Panc1 (cell line): ENCODE results near the gene NCK1. TPM values are rescaled to one million over a fixed set of nuclear protein-coding genes. Genes with fewer than 3 reads are reported as not detected.

Experiments
- ATAC-seq: fragments of 200-7000 bp; cut with Tn5 transposase; 2 replicates; pipeline ENCODE4 v1.9.1; 2020; ENCODE audit warnings: mild to moderate bottlenecking, moderate library complexity
- BruUV-seq: library from RNA; stranded (reverse); fragments of 400-500 nt; replicated peaks from 2 replicates; lab custom pipeline; 2021; lab: Mats Ljungman, UMichigan
- CTCF ChIA-PET: fragments of 300-600 bp; sonication (Branson Sonifier 250); formaldehyde crosslinking; loops from one replicate; lab custom pipeline; 2022; ENCODE audit warnings: antibody characterized with exemption; lab: Charles Lee
- POLR2A ChIA-PET: fragments of 300-600 bp; sonication (Branson Sonifier 250); formaldehyde crosslinking; loops from one replicate; lab custom pipeline; 2022; ENCODE audit warnings: antibody characterized with exemption; lab: Charles Lee
- DNase-seq: peaks from one replicate; pipeline ENCODE4 v3.0.0-alpha.2; 2010; ENCODE audit warnings: low read depth, low spot score
- H3K27ac ChIP-seq: 2 replicates; pipeline ENCODE4 v1.5.1; 2011; ENCODE audit warnings: mild to moderate bottlenecking, low read length, inconsistent platforms
- H3K27me3 ChIP-seq: fragments of 200-500 bp; sonication (Bioruptor generic); 2 replicates; pipeline ENCODE4 v1.6.0; 2014; ENCODE audit warnings: low read length, inconsistent platforms; ENCODE audit not compliant: control insufficient read depth, insufficient read depth
- H3K36me3 ChIP-seq: fragments of 200-500 bp; sonication (Bioruptor generic); 2 replicates; pipeline ENCODE4 v1.5.1; 2014; ENCODE audit warnings: inconsistent platforms, mild to moderate bottlenecking, low read length, moderate library complexity; ENCODE audit not compliant: control insufficient read depth, insufficient read depth
- H3K4me1 ChIP-seq: 2 replicates; pipeline ENCODE4 v1.5.1; 2011; ENCODE audit warnings: inconsistent platforms, mild to moderate bottlenecking, low read length, moderate library complexity; ENCODE audit not compliant: control insufficient read depth, insufficient read depth
- H3K4me3 ChIP-seq, 2 experiments: 2 replicates each; pipeline ENCODE4 v1.5.1; 2011 to 2012; ENCODE audit warnings: low read depth in 2 of 2, low read length in 2 of 2, mild to moderate bottlenecking in 2 of 2, inconsistent platforms in 1 of 2, moderate library complexity in 1 of 2
- H3K9me3 ChIP-seq: fragments of 200-500 bp; sonication (Bioruptor generic); 2 replicates; pipeline ENCODE4 v1.5.1; 2014; ENCODE audit warnings: low read depth, mild to moderate bottlenecking, inconsistent platforms, low read length, moderate library complexity; ENCODE audit not compliant: control insufficient read depth, insufficient read depth
- POLR2AphosphoS5 ChIP-seq: IDR thresholded peaks from 2 replicates; pipeline ENCODE4 v1.6.1; 2012; ENCODE audit warnings: mild to moderate bottlenecking, low read depth, low read length, moderate library complexity
- SIN3A ChIP-seq: IDR thresholded peaks from 2 replicates; pipeline ENCODE4 v1.6.1; 2012; ENCODE audit warnings: low read depth, mild to moderate bottlenecking, low read length, moderate library complexity, borderline replicate concordance; ENCODE audit not compliant: insufficient read depth
- TCF7L2 ChIP-seq: IDR thresholded peaks from 2 replicates; pipeline ENCODE4 v1.6.1; 2011; ENCODE audit warnings: mild to moderate bottlenecking, low read depth, low read length, inconsistent platforms
- in situ Hi-C: cut with HindIII; loops from 2 replicates; pipeline ENCODE4 v1.10.0; 2016; ENCODE audit warnings: low sequenced_read_pairs, low pct_unique_long_range_greater_than_20kb
- intact Hi-C: fragments of 100-400 bp; cut with micrococcal nuclease; formaldehyde crosslinking; loops from one replicate; pipeline ENCODE4 v1.10.0; 2022; ENCODE audit not compliant: unreplicated experiment
- total RNA-seq: library from RNA; stranded (reverse); gene quantifications from one replicate; pipeline ENCODE4 v1.2.1, GENCODE V29; 2021; ENCODE audit not compliant: unreplicated experiment
- TF ChIP-seq, protein P1 (sequence below): fragments of 450-650 bp; IDR thresholded peaks from 2 replicates; pipeline ENCODE4 v1.5.1; 2017; ENCODE audit warnings: mild to moderate bottlenecking
- TF ChIP-seq, protein P2 (sequence below), 2 experiments: IDR thresholded peaks; 2 replicates each; pipeline ENCODE4 v1.6.1; 2011 to 2012; ENCODE audit warnings: low read depth in 2 of 2, control low read depth in 1 of 2, low read length in 1 of 2, mild to moderate bottlenecking in 1 of 2, moderate library complexity in 1 of 2; ENCODE audit not compliant: insufficient read depth in 1 of 2

The NCK1 gene
- total RNA-seq, 1 experiment from 2014 or later, result 43.5 TPM

DNA sequence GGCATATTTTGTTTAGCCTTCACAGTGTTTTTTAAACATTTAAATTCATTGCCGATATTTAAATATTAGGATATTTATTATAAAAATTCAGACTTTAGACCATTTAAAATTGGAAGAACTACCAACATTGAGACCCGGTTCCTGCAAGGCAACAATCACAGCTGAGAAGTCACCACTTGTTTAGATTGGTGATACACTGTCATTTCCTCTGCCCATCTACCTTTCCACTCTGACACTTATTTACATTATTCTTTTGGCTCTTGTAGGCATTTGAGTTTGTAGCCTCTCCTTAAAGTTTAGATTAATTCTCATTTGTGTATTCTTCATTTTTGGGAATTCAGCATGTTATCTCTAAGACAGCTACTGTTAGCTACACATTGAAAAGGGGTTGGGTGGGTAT lies 85.5 kb downstream of the NCK1 start:
- no TSS peak for BruUV-seq
- TF ChIP-seq, protein P1, sequence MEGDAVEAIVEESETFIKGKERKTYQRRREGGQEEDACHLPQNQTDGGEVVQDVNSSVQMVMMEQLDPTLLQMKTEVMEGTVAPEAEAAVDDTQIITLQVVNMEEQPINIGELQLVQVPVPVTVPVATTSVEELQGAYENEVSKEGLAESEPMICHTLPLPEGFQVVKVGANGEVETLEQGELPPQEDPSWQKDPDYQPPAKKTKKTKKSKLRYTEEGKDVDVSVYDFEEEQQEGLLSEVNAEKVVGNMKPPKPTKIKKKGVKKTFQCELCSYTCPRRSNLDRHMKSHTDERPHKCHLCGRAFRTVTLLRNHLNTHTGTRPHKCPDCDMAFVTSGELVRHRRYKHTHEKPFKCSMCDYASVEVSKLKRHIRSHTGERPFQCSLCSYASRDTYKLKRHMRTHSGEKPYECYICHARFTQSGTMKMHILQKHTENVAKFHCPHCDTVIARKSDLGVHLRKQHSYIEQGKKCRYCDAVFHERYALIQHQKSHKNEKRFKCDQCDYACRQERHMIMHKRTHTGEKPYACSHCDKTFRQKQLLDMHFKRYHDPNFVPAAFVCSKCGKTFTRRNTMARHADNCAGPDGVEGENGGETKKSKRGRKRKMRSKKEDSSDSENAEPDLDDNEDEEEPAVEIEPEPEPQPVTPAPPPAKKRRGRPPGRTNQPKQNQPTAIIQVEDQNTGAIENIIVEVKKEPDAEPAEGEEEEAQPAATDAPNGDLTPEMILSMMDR, result no peak
- TF ChIP-seq POLR2AphosphoS5, result no peak
- no peak for TF ChIP-seq TCF7L2
- TF ChIP-seq, protein P2, sequence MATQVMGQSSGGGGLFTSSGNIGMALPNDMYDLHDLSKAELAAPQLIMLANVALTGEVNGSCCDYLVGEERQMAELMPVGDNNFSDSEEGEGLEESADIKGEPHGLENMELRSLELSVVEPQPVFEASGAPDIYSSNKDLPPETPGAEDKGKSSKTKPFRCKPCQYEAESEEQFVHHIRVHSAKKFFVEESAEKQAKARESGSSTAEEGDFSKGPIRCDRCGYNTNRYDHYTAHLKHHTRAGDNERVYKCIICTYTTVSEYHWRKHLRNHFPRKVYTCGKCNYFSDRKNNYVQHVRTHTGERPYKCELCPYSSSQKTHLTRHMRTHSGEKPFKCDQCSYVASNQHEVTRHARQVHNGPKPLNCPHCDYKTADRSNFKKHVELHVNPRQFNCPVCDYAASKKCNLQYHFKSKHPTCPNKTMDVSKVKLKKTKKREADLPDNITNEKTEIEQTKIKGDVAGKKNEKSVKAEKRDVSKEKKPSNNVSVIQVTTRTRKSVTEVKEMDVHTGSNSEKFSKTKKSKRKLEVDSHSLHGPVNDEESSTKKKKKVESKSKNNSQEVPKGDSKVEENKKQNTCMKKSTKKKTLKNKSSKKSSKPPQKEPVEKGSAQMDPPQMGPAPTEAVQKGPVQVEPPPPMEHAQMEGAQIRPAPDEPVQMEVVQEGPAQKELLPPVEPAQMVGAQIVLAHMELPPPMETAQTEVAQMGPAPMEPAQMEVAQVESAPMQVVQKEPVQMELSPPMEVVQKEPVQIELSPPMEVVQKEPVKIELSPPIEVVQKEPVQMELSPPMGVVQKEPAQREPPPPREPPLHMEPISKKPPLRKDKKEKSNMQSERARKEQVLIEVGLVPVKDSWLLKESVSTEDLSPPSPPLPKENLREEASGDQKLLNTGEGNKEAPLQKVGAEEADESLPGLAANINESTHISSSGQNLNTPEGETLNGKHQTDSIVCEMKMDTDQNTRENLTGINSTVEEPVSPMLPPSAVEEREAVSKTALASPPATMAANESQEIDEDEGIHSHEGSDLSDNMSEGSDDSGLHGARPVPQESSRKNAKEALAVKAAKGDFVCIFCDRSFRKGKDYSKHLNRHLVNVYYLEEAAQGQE (IDR thresholded peaks at IDR 0.05; ENCODE audit: insufficient read depth in 1 of 2, low read depth in 2 of 2, low read length in 1 of 2), result no peak
- TF ChIP-seq SIN3A, result no peak
- H3K9me3 ChIP-seq, result no peaks in the 10 kb centered on the region
- ATAC-seq, result no peak
- in situ Hi-C loops, result no loop called here
- ChIA-PET CTCF (no interaction called here), POLR2A (no interaction called here)
- H3K27ac ChIP-seq, result no peak overlapping the region
- DNase-seq, result no peak
- H3K27me3 ChIP-seq, result no peaks in the 10 kb centered on the region
- intact Hi-C loops, result no loop called here
- H3K4me1 ChIP-seq, result peaks cover 6% of the 10 kb centered on the region
- H3K36me3 ChIP-seq, result peaks cover 14% of the 10 kb centered on the region; the same call in 1 of the 2 replicates
- H3K4me3 ChIP-seq, result no peak overlapping the region

DNA sequence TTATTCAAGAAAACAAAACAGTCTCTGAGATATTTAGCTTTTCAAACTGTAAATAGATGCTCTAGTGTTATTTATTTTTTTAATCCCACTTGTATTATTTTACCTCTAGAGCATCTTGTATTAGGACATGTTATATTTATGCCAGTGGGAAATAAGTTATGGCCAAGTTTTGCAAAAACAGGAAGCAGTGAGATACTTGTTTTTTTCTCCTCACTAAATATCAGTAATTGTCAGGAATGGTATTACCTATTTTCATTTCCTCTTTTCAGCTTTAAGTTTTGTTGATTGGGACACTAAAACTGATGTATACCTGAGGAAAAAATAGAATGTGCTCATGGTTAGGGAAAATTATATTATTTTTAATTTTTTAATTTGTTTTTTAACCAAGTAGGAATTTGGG lies 87.1 kb downstream of the NCK1 start:
- CTCF ChIA-PET, result no interaction called here
- no TSS peak for BruUV-seq

More for the DNA sequence above, 87.1 kb downstream of the NCK1 start:
- DNase-seq (no peak), ATAC-seq (no peak)
- H3K27me3 ChIP-seq, result no peaks in the 10 kb centered on the region
- H3K4me3 ChIP-seq, result no peak overlapping the region
- H3K27ac ChIP-seq, result no peak overlapping the region
- H3K36me3 ChIP-seq, result peaks cover 14% of the 10 kb centered on the region; the same call in 1 of the 2 replicates
- no peaks in the 10 kb centered on the region for H3K4me1 ChIP-seq
- POLR2A ChIA-PET, result no interaction called here
- in situ Hi-C loops, result no loop called here
- no peak for TF ChIP-seq TCF7L2
- TF ChIP-seq, protein P1, result no peak
- TF ChIP-seq, protein P2 (IDR thresholded peaks at IDR 0.05; ENCODE audit: insufficient read depth in 1 of 2, low read depth in 2 of 2, low read length in 1 of 2), result no peak
- TF ChIP-seq SIN3A, result no peak
- no peak for TF ChIP-seq POLR2AphosphoS5
- no peaks in the 10 kb centered on the region for H3K9me3 ChIP-seq
- intact Hi-C loops, result no loop called here
